ENCODE measurements around the gene INS. TPM values are rescaled to one million over a fixed set of nuclear protein-coding genes. Genes with fewer than 3 reads are reported as not detected.

The INS gene
- polyA plus RNA-seq, 2 of the 4 experiments (the other 2 are of a cell fraction), result not detected

GRCh38 chr11:2136209-2136951 lies 24.6 kb downstream of the INS start:
- H3K27ac ChIP-seq, result no peak overlapping the region
- CTCF ChIA-PET, result interaction anchor here (0.8 to 12.1 kb wide), 4 partner anchors 7 to 485 kb away, joined by 3 to 152 read pairs (median 10); no protein-coding TSS in a partner anchor
- DNase-seq (ENCODE audit: low read depth in 1 of 2, low spot score in 1 of 2) (no peak), ATAC-seq (no peak), FAIRE-seq (no peak)
- H3K4me3 ChIP-seq, result no peak overlapping the region
- TF ChIP-seq KDM1A (IDR thresholded peaks at IDR 0.05; ENCODE audit: low read depth), result no peak
- POLR2A ChIA-PET, result no interaction called here
- 87% methylated on average over 20 of the region's 24 CpGs for WGBS (ENCODE audit: missing lambda C conversion rate)
- H3K4me1 ChIP-seq, result peaks cover 14% of the 10 kb centered on the region
- no peaks in the 10 kb centered on the region for H3K9me3 ChIP-seq
- no peak overlapping the region for H3K4me2 ChIP-seq

- Histone ChIP-seq H3K27ac (no peak overlapping the region), H3K4me1 (peaks cover 14% of the 10 kb centered on the region), H3K4me2 (no peak overlapping the region), H3K9me3 (no peaks in the 10 kb centered on the region), H3K4me3 (no peak overlapping the region)
- POLR2A ChIA-PET, result no interaction called here
- ATAC-seq (no peak), DNase-seq (ENCODE audit: low read depth in 1 of 2, low spot score in 1 of 2) (no peak), FAIRE-seq (no peak)
- CTCF ChIA-PET, result interaction anchor here (0.8 to 12.1 kb wide), 4 partner anchors 8 to 485 kb away, joined by 3 to 152 read pairs (median 10); no protein-coding TSS in a partner anchor
- TF ChIP-seq FOSL2 (IDR thresholded peaks at IDR 0.05) (no peak), FOSL2 (CRISPR knock-in tag; IDR thresholded peaks at IDR 0.05) (no peak), CTCF (IDR thresholded peaks at IDR 0.05) (no peak), MYC (IDR thresholded peaks at IDR 0.05; ENCODE audit: borderline replicate concordance, low read length) (no peak), GATA3 (IDR thresholded peaks at IDR 0.05; ENCODE audit: borderline replicate concordance) (no peak), EHMT2 (IDR thresholded peaks at IDR 0.05; ENCODE audit: low read depth) (no peak), CHD2 (IDR thresholded peaks at IDR 0.05; ENCODE audit: low read length, partially characterized antibody) (no peak), E2F6 (IDR thresholded peaks at IDR 0.05; ENCODE audit: borderline replicate concordance, low read depth) (no peak), SREBF2 (IDR thresholded peaks at IDR 0.05) (no peak), FOXS1 (CRISPR knock-in tag; IDR thresholded peaks at IDR 0.05) (no peak), ZFP36 (IDR thresholded peaks at IDR 0.05; ENCODE audit: borderline replicate concordance, partially characterized antibody) (no peak), PHF8 (IDR thresholded peaks at IDR 0.05; ENCODE audit: borderline replicate concordance, low read depth) (no peak), BHLHE40 (IDR thresholded peaks at IDR 0.05; ENCODE audit: low read depth, low read length) (no peak), RFX5 (IDR thresholded peaks at IDR 0.05) (no peak), KDM5A (IDR thresholded peaks at IDR 0.05) (no peak), RCOR1 (IDR thresholded peaks at IDR 0.05; ENCODE audit: low read depth, low read length) (no peak), CBX8 (IDR thresholded peaks at IDR 0.05) (no peak), JUNB (IDR thresholded peaks at IDR 0.05) (no peak), MAZ (IDR thresholded peaks at IDR 0.05; ENCODE audit: borderline replicate concordance, low read depth, low read length) (no peak), CHD4 (IDR thresholded peaks at IDR 0.05; ENCODE audit: borderline replicate concordance) (no peak), ZSCAN20 (CRISPR knock-in tag; IDR thresholded peaks at IDR 0.05) (no peak)
- 90% methylated on average over 13 of the region's 14 CpGs for WGBS (ENCODE audit: missing lambda C conversion rate)
Observed at GRCh38 chr11:2135648-2136201, 25.3 kb downstream of the INS start.

Measured in A549 (cell line).